OCI-LY1 (cell line): ENCODE results near the gene BST1.

Experiments
- EZH2 ChIP-seq: fragments of 200-600 bp; sonication (generic), shearing (Covaris generic); IDR thresholded peaks from 2 replicates; pipeline ENCODE4 v1.8.0; 2017; ENCODE audit warnings: borderline replicate concordance, mixed run types, mild to moderate bottlenecking, antibody characterized with exemption, low read length, moderate library complexity, mixed read lengths
- TF ChIP-seq, protein P1 (sequence below): fragments of 200-600 bp; sonication (generic), shearing (Covaris generic); IDR thresholded peaks from 2 replicates; pipeline ENCODE4 v1.5.1; 2017; ENCODE audit warnings: mild to moderate bottlenecking, antibody characterized with exemption, low read length, moderate library complexity, mixed read lengths

DNA sequence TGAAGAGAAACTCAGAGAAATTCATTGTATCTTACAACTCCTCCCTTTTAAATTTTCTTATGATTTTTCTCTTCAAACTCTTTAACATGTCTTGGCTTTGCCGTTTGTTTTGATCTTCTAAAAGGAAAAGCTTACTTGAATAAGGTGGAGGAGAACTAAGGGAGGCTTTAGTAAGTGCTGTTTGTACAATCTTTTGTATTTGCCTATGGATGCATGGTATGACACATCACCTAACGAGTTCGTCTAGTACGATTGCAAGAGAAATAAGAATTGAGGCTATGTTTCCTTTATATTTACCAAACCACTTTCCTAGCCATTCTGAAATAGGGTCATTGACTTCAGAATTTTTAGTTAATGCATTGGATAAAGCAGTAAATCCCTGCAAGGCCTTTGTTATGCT lies 8.4 kb upstream of the BST1 start:
- TF ChIP-seq, protein P1, sequence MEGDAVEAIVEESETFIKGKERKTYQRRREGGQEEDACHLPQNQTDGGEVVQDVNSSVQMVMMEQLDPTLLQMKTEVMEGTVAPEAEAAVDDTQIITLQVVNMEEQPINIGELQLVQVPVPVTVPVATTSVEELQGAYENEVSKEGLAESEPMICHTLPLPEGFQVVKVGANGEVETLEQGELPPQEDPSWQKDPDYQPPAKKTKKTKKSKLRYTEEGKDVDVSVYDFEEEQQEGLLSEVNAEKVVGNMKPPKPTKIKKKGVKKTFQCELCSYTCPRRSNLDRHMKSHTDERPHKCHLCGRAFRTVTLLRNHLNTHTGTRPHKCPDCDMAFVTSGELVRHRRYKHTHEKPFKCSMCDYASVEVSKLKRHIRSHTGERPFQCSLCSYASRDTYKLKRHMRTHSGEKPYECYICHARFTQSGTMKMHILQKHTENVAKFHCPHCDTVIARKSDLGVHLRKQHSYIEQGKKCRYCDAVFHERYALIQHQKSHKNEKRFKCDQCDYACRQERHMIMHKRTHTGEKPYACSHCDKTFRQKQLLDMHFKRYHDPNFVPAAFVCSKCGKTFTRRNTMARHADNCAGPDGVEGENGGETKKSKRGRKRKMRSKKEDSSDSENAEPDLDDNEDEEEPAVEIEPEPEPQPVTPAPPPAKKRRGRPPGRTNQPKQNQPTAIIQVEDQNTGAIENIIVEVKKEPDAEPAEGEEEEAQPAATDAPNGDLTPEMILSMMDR, result no peak
- no peak for TF ChIP-seq EZH2
